ENCODE results near the gene TRMT2A.

DNA sequence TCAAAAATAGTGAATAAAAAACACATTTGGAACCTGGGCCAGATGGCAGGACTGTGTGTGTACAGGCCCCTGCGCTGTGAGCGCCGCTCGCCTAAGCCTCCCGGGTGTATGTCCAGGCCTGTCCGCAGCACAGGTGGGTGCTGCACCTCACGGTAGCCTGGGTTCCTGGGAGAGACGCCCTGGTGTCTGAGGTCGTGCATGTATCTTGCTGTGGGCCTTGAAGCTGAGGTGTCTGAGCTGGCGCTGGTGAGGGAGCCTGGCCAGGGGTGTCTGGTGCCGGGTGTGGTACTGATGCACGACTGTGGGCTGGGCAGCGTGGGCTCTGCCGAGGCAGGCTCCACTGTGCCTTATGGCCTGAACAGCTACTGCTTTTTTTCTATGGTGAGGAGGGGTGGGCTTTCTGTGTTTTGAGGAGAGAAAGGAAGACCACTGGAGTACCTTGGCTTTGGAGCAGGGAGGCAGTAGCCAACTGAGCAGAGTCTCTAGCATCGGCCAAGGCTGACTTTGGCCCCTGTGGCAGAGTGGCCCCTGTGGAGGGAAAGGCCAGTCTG is 10.4 kb upstream of the TRMT2A start:
- TF ChIP-seq, protein P1, sequence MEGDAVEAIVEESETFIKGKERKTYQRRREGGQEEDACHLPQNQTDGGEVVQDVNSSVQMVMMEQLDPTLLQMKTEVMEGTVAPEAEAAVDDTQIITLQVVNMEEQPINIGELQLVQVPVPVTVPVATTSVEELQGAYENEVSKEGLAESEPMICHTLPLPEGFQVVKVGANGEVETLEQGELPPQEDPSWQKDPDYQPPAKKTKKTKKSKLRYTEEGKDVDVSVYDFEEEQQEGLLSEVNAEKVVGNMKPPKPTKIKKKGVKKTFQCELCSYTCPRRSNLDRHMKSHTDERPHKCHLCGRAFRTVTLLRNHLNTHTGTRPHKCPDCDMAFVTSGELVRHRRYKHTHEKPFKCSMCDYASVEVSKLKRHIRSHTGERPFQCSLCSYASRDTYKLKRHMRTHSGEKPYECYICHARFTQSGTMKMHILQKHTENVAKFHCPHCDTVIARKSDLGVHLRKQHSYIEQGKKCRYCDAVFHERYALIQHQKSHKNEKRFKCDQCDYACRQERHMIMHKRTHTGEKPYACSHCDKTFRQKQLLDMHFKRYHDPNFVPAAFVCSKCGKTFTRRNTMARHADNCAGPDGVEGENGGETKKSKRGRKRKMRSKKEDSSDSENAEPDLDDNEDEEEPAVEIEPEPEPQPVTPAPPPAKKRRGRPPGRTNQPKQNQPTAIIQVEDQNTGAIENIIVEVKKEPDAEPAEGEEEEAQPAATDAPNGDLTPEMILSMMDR (IDR thresholded peaks at IDR 0.05; ENCODE audit: borderline replicate concordance, extremely low read depth, low read length, poor library complexity, severe bottlenecking), result no peak
- TF ChIP-seq EZH2 (IDR thresholded peaks at IDR 0.05; ENCODE audit: borderline replicate concordance, low read depth, low read length, severe bottlenecking), result no peak
